HG03571 (cell line): ENCODE measurements around the gene ARFGAP2.

ENCODE experiments used
- ATAC-seq: cut with Tn5 transposase; IDR thresholded peaks from one replicate; pipeline ENCODE4 v1.9.1; 2021; ENCODE audit not compliant: unreplicated experiment

Gene ARFGAP2

GRCh38 chr11:47171856-47172255 lies 4.8 kb downstream of the ARFGAP2 start:
- no peak for ATAC-seq

- ATAC-seq, result no peak
These were observed 5.4 kb downstream of the ARFGAP2 start for GRCh38 chr11:47171061-47171838.

- ATAC-seq, result no peak
These were observed 10.3 kb downstream of the ARFGAP2 start for GRCh38 chr11:47166368-47166767.

DNA sequence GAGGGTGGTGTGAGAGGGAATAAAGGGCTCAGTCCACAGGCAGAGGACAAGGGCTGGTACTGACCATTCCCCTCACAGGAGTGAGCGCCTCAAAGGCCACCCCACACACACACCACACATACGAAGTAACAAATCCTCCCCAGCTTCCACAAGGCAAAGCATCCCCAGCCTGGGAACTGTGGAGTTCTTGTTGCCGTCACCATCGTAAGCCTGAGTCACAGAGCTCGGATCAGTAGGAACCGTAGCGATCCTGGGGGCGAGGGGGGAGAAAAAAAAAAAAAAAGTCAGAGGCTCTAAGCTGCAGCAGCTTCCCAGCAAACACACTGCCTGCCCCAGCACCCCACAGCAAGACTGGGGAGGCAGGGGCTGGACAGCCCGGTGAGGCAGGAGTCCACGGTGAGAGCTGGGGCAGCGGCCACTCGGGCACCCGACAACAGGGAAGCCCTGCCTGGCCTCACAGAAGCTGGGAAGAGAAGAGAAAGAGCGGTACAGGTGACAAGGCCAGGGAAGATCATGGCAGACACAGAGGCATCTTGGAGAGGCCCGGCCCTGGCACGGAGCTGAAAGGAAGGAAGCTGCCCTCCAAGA lies 11.3 kb downstream of the ARFGAP2 start:
- ATAC-seq, result no peak

GRCh38 chr11:47164321-47164720 lies 12.4 kb downstream of the ARFGAP2 start:
- no peak for ATAC-seq

DNA sequence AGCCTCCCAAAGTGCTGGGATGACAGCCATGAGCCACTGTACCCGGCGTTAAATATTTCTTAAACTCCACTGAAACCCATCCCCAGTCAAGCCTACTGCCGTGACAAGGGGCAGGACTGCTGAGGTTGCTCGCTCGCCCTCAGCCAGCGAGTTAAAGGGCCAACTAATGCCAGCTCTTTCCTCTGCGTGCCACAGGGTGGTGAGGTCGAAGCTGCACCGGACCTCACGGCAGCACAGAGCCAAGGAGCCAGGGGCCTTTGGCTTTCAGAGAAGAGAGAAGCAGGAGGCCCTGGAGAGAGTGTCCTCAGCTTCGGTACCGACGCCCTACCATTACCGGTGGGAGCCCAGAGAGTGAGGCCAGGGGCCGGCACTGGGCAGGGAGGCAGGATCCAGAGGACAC lies 12.8 kb downstream of the ARFGAP2 start:
- no peak for ATAC-seq

DNA sequence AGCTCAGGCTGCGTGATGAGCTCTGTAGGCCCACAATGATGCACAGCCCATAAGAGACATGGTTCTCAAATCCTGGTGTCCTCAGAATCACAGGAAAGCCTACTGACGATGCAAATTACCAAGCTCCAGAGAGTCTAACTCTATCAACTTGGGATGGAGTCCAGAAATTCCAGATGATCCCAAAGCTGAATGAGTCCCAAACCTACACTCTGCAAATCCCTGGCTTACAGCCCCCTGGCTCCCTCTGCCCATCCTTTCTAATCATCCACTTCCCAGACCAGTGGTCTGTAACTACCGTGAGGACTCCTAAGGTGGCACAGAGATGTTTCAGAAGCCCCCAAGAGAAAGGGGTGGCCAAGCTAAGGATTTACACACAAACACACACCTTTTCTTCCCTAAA lies 13.5 kb downstream of the ARFGAP2 start:
- ATAC-seq, result no peak

DNA sequence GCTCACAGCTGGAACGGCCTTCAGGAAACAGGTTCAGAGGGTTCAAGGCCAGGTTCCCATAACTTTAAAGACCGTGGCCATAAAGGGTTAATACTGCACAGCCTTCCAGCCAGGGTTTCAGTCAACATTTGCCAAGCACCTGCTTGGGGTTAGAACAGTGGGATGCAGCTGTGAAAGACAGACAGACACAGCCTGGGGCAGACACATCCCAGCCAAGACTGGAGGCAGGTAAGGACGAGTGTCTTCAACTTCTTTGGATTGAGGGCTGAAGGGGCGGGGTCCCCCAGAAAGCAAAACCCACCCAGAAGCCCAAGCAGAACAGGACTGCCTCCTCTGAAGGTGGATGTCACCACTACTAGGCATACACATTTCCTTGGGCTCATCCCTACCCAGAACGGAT lies 14.3 kb downstream of the ARFGAP2 start:
- ATAC-seq, result no peak

- no peak for ATAC-seq
These were observed 14.8 kb downstream of the ARFGAP2 start for GRCh38 chr11:47161890-47162289.

DNA sequence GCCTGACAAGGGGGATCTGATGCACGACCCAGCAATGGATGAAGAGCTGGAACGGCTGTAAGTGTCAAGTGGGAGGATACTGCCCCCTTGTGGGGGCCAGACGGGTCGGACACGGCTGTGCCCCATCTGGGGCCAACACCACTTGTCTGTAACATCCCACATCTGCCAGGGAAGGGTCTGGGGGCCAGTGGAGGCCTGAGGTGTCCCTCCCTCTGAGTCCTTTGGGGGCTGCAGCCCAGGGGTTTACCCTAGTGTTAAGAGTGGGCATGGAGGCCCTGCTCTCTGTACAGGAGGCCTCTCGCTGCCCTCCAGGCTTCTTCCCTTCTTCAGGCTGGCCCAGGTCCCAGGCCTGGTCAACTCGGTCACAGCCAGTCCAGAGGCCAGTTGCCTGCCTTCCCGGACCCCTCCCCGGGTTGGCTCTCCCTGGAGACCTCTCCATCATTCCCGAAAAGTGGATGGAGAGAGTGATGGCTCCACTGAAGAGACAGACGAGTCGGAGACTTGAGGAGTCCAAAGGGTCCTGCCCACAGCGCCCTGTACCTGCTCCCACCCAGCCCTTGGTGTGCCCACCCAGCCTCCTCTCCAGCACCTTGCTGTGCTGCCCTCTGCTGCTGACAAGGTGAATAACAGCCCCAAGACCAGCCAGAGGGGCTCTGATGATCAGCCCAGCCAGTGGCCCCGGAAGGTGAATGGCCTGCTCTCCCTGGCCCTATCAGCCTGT lies 15.4 kb downstream of the ARFGAP2 start:
- ATAC-seq, result no peak

- no peak for ATAC-seq
These were observed 15.9 kb downstream of the ARFGAP2 start for GRCh38 chr11:47160753-47161133.

- ATAC-seq, result no peak
These were observed 18.4 kb downstream of the ARFGAP2 start for GRCh38 chr11:47158242-47158641.

DNA sequence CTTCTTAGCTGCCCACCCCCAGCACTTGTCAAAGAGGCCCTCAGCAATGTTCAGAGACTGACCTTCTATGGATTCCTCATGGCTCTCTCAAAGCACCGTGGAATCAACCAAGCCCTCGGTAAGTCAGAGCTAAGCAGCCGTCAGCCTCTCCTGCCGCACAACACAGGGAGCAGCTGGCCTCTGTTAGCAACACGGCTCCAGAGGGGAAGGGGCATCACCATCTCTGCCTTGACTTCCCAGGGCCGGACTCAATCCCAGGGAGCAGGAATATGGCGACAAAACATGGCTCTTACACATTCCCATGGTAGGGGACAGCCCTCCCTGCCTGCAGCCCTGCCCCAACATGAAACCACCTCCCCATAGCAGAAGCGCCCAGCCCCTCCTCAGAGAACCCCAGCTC lies 18.9 kb downstream of the ARFGAP2 start:
- no peak for ATAC-seq

- ATAC-seq, result no peak
These were observed 19.7 kb downstream of the ARFGAP2 start for GRCh38 chr11:47156951-47157350.

DNA sequence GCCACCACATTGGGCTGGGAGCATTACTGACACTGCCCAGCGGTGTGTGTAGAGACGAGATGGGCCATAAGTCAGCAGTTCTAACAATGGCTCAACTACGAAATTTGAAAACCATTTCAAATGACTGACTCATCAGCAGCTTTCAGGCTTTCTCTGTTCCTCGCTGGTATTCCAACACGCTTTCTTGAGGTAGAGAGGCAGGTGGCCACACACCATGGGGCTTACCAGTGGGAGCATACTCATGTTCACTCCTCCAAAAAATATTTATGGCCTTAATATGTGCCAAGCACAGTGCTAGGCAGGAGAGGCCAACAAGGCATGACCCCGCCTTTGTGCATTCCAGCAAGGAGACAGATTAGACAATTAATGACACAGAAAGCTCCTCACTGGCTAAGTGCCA lies 20.3 kb downstream of the ARFGAP2 start:
- no peak for ATAC-seq

- ATAC-seq, result no peak
These were observed 20.8 kb downstream of the ARFGAP2 start for GRCh38 chr11:47155879-47156278.

DNA sequence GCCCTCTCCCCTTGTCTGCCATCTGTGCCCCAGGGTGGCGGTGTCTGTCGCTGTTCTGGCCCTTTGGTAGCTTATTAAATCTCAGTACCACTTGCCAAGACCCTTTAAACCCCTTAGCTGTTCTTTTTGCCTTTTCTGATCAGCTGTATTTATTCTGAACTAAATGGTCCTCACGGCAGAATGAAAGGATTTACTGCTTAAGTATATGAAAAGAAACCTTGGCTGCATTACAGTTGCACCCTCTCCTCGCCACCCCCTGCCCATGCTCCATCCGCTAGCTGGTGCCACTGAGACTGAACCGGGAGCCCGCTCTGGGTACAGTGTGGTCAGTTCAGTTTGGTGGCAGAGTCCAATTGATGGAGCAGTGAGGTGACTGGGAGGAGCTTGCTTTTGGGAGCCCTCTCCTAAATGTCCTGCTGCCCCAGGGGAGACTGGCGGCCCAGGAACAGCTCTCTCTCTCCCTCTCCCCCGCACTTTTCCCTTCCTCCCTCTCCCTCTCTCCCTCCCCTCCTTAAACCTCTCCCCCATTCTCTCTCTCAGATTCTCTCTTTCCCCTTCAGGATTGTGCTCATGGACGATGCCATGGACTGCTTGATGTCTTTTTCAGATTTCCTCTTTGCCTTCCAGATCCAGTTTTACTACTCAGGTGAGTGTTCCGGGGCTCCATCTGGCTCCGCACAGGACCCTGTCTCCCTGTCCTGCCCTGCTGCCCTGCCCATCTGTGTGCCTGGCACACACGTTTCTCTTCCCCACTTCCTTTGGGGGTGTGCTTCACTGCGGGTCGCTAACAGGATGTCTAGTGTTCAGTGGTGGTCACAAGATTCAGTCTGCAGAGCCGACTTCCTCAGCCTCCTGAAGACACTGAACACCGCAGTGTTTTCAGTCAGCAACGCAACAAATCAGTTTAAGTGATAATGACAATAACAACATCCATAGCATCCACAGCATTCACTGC lies 21.8 kb downstream of the ARFGAP2 start:
- no peak for ATAC-seq

DNA sequence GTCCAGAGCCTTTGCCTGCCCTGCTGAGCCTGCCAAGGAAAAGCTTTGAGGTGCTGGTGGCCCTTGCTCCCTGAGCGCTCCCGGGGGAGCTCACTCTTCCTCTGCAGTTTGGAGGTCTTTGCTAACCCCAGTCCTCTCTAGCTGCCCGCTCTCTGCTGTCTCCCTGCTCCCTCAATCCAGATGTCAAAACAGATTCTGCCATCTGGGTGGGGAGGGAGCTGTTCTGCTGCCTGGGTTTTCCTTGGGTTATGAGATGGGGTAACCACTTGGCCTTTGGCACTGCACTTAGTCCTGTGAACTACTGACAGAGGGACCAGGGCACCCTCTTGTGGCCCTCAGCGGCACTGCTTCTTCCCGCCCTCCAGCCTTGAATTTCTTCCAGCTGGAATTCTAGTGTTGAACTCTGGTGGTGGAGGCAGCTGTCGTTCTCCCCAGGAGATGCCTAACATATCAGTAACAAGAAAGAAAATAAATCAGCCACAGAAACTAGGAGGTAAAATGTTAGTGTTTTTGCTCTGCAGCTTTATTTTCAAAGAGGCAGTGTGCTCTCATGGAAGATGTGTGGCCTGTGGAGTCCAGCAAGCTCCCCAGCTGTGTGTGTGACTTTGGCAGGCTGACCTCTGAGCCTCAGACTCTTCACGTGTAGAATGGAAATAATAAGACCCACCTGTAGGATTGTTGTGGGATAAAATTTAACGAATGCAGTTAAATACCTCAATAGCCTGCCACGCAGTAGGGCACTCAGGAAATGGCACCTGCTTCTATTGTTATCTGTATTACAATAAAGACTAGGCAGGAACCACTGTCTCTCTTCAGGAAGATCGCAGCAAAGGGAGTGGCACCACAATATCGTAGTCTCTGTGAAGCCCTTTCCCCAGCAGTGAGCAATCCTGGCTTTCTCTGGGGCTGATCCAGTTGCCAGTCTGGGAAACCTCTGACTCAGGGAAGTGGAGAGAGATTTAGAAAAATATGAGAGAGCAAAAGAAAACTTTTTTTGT lies 23.4 kb downstream of the ARFGAP2 start:
- ATAC-seq, result no peak

DNA sequence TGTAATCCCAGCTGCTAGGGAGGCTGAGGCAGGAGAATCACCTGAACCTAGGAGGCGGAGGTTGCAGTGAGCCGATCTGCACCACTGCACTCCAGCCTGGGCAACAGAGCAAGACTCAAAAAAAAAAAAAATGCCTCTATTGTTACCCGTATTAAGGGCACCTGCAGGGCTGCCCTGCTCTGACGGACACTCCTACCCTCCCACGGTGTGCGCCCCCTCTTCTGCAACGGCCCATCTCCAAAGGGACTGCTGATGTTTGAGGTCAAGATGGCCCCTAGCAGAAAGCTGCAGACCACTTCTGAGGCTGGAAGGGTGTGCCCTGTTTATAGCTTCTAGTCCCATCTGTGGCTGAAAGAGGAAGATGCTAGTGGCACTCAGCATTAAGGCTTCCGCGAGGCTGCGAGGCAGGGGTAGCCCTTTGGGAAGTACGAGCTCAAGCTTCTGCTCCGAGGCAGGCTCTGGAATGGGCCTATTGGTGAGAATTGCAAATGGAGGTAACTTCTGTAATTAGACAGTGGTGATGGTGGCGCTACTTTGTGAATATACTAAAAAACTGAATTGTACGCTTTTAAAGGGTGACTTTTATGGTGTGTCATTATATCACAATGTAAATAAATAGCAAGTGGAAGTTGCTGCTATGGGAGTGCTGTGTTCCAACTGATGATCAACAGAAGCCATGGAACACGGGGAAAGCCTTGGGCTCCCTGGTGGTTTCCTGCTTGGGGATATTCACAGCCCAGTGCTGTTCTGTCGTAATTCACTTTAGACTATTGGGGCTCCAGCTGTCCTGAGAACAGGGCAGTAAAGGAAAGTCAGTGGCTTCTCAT lies 24.3 kb downstream of the ARFGAP2 start:
- ATAC-seq, result no peak
